H1 (cell line): ENCODE data around the gene TMEM255B. TPM values are rescaled to one million over a fixed set of nuclear protein-coding genes. Genes with fewer than 3 reads are reported as not detected.
A peak's percentile ranks its signal among the peaks of the same experiment; 100 is the strongest.

Experiments
- CTCF ChIA-PET: fragments of 300-600 bp; sonication (Branson Sonifier 250); formaldehyde crosslinking; loops from one replicate; lab custom pipeline; 2021; ENCODE audit not compliant: partially characterized antibody; lab: Charles Lee
- POLR2A ChIA-PET: fragments of 300-600 bp; sonication (Branson Sonifier 250); formaldehyde crosslinking; loops from one replicate; lab custom pipeline; 2021; ENCODE audit warnings: inconsistent platforms; ENCODE audit not compliant: partially characterized antibody; lab: Charles Lee
- DNase-seq, 2 experiments: peaks; one replicate each; pipeline versions ENCODE4 v3.0.0 to v3.0.0-alpha.2; 2010 to 2022; ENCODE audit warnings: low spot score in 2 of 2, low read depth in 1 of 2, mixed read lengths in 1 of 2
- FAIRE-seq: peaks from 2 replicates; lab custom pipeline; 2011; peaks lifted over from hg19 to GRCh38; lab: Jason Lieb, UNC
- H2AFZ ChIP-seq: 2 replicates; pipeline ENCODE4 v1.8.1; 2012; ENCODE audit warnings: low read length, inconsistent platforms
- H2AK5ac ChIP-seq: 2 replicates; pipeline ENCODE4 v1.6.1; 2013; ENCODE audit warnings: low read depth, low read length
- H2BK120ac ChIP-seq: replicated peaks from 2 replicates; pipeline ENCODE3; 2013; ENCODE audit warnings: low read depth, low read length, inconsistent platforms
- H2BK12ac ChIP-seq: 2 replicates; pipeline ENCODE4 v1.6.1; 2013; ENCODE audit warnings: low read depth, low read length
- H2BK15ac ChIP-seq: 2 replicates; pipeline ENCODE4 v1.6.1; 2013; ENCODE audit warnings: low read length
- H2BK20ac ChIP-seq: 2 replicates; pipeline ENCODE4 v1.6.1; 2013; ENCODE audit warnings: low read length
- H2BK5ac ChIP-seq: 2 replicates; pipeline ENCODE4 v1.6.1; 2013; ENCODE audit warnings: low read depth, low read length
- H3K14ac ChIP-seq: 2 replicates; pipeline ENCODE4 v1.6.1; 2013; ENCODE audit warnings: inconsistent platforms; ENCODE audit not compliant: insufficient read length
- H3K18ac ChIP-seq: 2 replicates; pipeline ENCODE4 v1.6.1; 2013; ENCODE audit warnings: low read length; ENCODE audit errors: extremely low read depth
- H3K23ac ChIP-seq: 2 replicates; pipeline ENCODE4 v1.6.1; 2013; ENCODE audit warnings: inconsistent platforms; ENCODE audit not compliant: insufficient read length
- H3K23me2 ChIP-seq: 2 replicates; pipeline ENCODE4 v1.6.1; 2013; ENCODE audit warnings: low read depth, low read length
- H3K27ac ChIP-seq: 2 replicates; pipeline ENCODE4 v1.6.1; 2011; ENCODE audit warnings: low read depth, low read length, inconsistent platforms
- H3K27me3 ChIP-seq, 4 experiments: replicated peaks in 1 of 4; 1 replicate in 1 of 4; 2 replicates in 3 of 4; pipeline versions ENCODE4 v1.6.1 to v1.8.1; 2011 to 2013; ENCODE audit warnings: low read length in 3 of 4, mild to moderate bottlenecking in 3 of 4, inconsistent platforms in 2 of 4, mixed read lengths in 2 of 4, moderate library complexity in 1 of 4; ENCODE audit not compliant: control insufficient read depth in 3 of 4, insufficient read depth in 3 of 4; ENCODE audit errors: extremely low read depth in 1 of 4
- H3K36me3 ChIP-seq, 4 experiments: 2 replicates each; pipeline versions ENCODE4 v1.6.1 to v1.8.1; 2011 to 2013; ENCODE audit warnings: mild to moderate bottlenecking in 4 of 4, low read length in 3 of 4, moderate library complexity in 2 of 4, control low read depth in 1 of 4, inconsistent platforms in 1 of 4; ENCODE audit not compliant: insufficient read depth in 4 of 4, control insufficient read depth in 2 of 4
- H3K4ac ChIP-seq: replicated peaks from 2 replicates; pipeline ENCODE3; 2013; ENCODE audit warnings: low read length, low read depth, mixed read lengths, inconsistent platforms; ENCODE audit not compliant: insufficient read length
- H3K4me1 ChIP-seq, 4 experiments: replicated peaks in 1 of 4; 1 replicate in 1 of 4; 2 replicates in 3 of 4; pipeline versions ENCODE4 v1.6.1 to v1.8.1; 2011 to 2013; ENCODE audit warnings: low read length in 3 of 4, inconsistent platforms in 2 of 4, mixed read lengths in 1 of 4; ENCODE audit not compliant: insufficient read depth in 4 of 4, control insufficient read depth in 3 of 4
- H3K4me2 ChIP-seq, 2 experiments: 2 replicates each; pipeline versions ENCODE4 v1.6.1 to v1.8.1; 2011 to 2013; ENCODE audit warnings: low read depth in 2 of 2, low read length in 2 of 2, control low read depth in 1 of 2, inconsistent platforms in 1 of 2, mild to moderate bottlenecking in 1 of 2; ENCODE audit not compliant: insufficient read depth in 1 of 2
- H3K4me3 ChIP-seq, 4 experiments: fragments of 200-600, 300-600 bp in 1 of 4; sonication (generic), shearing (Covaris generic), sonication (Bioruptor Twin) in 1 of 4; 2 replicates each; pipeline versions ENCODE4 v1.5.1 to v1.8.1; 2011 to 2016; ENCODE audit warnings: low read length in 4 of 4, low read depth in 3 of 4, control low read depth in 2 of 4, inconsistent platforms in 2 of 4, mild to moderate bottlenecking in 2 of 4, mixed read lengths in 1 of 4, moderate library complexity in 1 of 4; ENCODE audit not compliant: insufficient read depth in 2 of 4; ENCODE audit errors: extremely low read depth in 1 of 4
- H3K56ac ChIP-seq: replicated peaks from 2 replicates; pipeline ENCODE3; 2013; ENCODE audit warnings: low read depth, mild to moderate bottlenecking, mixed read lengths, low read length, inconsistent platforms; ENCODE audit not compliant: insufficient read length
- H3K79me1 ChIP-seq: 2 replicates; pipeline ENCODE4 v1.6.1; 2013; ENCODE audit warnings: low read depth, low read length, control low read depth
- H3K79me2 ChIP-seq, 2 experiments: 2 replicates each; pipeline versions ENCODE4 v1.6.1 to v1.8.1; 2012 to 2013; ENCODE audit warnings: low read length in 2 of 2, mild to moderate bottlenecking in 2 of 2, inconsistent platforms in 1 of 2; ENCODE audit not compliant: insufficient read depth in 2 of 2, control insufficient read depth in 1 of 2
- H3K9ac ChIP-seq, 4 experiments: replicated peaks in 1 of 4; 1 replicate in 1 of 4; 2 replicates in 3 of 4; pipeline versions ENCODE4 v1.6.1 to v1.8.1; 2011 to 2013; ENCODE audit warnings: low read depth in 3 of 4, low read length in 3 of 4, control low read depth in 2 of 4, mild to moderate bottlenecking in 2 of 4, moderate library complexity in 2 of 4, inconsistent platforms in 1 of 4; ENCODE audit errors: extremely low read depth in 1 of 4
- H3K9me3 ChIP-seq, 2 experiments: 2 replicates each; pipeline versions ENCODE4 v1.6.1 to v1.8.1; 2012 to 2013; ENCODE audit warnings: mild to moderate bottlenecking in 2 of 2, moderate library complexity in 2 of 2, control low read depth in 1 of 2, inconsistent platforms in 1 of 2, low read depth in 1 of 2, low read length in 1 of 2, mixed read lengths in 1 of 2; ENCODE audit not compliant: insufficient read depth in 2 of 2
- H4K20me1 ChIP-seq, 2 experiments: replicated peaks in 1 of 2; 2 replicates each; pipeline versions ENCODE3 to v1.8.1; 2011 to 2013; ENCODE audit warnings: inconsistent platforms in 2 of 2, low read length in 2 of 2, mild to moderate bottlenecking in 1 of 2; ENCODE audit not compliant: insufficient read depth in 2 of 2, control insufficient read depth in 1 of 2
- H4K5ac ChIP-seq: 2 replicates; pipeline ENCODE4 v1.6.1; 2013; ENCODE audit warnings: low read length, low read depth, mixed read lengths, inconsistent platforms; ENCODE audit not compliant: insufficient read length
- H4K8ac ChIP-seq: 2 replicates; pipeline ENCODE4 v1.8.0; 2013; ENCODE audit warnings: mild to moderate bottlenecking, moderate library complexity, low read length, inconsistent platforms; ENCODE audit not compliant: insufficient read depth; ENCODE audit errors: extremely low read depth
- H4K91ac ChIP-seq: replicated peaks from 2 replicates; pipeline ENCODE3; 2013; ENCODE audit warnings: low read length, mixed read lengths, inconsistent platforms; ENCODE audit not compliant: insufficient read length
- EGR1 ChIP-seq: IDR thresholded peaks from 2 replicates; pipeline ENCODE4 v1.6.1; 2011; ENCODE audit warnings: low read depth, low read length, borderline replicate concordance
- FOSL1 ChIP-seq: IDR thresholded peaks from 2 replicates; pipeline ENCODE4 v1.6.1; 2011; ENCODE audit warnings: mild to moderate bottlenecking, low read depth, low read length, moderate library complexity; ENCODE audit not compliant: insufficient read depth
- HDAC2 ChIP-seq, 2 experiments: fragments of 300-600 bp in 1 of 2; sonication (generic) in 1 of 2; IDR thresholded peaks; 2 replicates each; pipeline ENCODE4 v1.6.1; 2011 to 2012; ENCODE audit warnings: low read depth in 2 of 2, low read length in 2 of 2, mild to moderate bottlenecking in 2 of 2, moderate library complexity in 2 of 2, borderline replicate concordance in 1 of 2, inconsistent platforms in 1 of 2
- JUND ChIP-seq: IDR thresholded peaks from 2 replicates; pipeline ENCODE4 v1.6.1; 2011; ENCODE audit warnings: mild to moderate bottlenecking, improper control_type of control experiment, low read length
- MAX ChIP-seq: IDR thresholded peaks from 2 replicates; pipeline ENCODE4 v1.6.1; 2012; ENCODE audit warnings: inconsistent platforms
- POLR2A ChIP-seq, 2 experiments: IDR thresholded peaks; 1 replicate in 1 of 2; 2 replicates in 1 of 2; pipeline ENCODE4 v1.6.1; 2011; ENCODE audit warnings: low read depth in 2 of 2, low read length in 2 of 2, mild to moderate bottlenecking in 2 of 2; ENCODE audit errors: control extremely low read depth in 1 of 2
- RXRA ChIP-seq: IDR thresholded peaks from 2 replicates; pipeline ENCODE4 v1.6.1; 2011; ENCODE audit warnings: low read depth, mild to moderate bottlenecking, low read length, moderate library complexity; ENCODE audit not compliant: insufficient read depth
- TAF1 ChIP-seq: IDR thresholded peaks from 2 replicates; pipeline ENCODE4 v1.6.1; 2011; ENCODE audit warnings: mild to moderate bottlenecking, low read depth, low read length
- TCF12 ChIP-seq: IDR thresholded peaks from 2 replicates; pipeline ENCODE4 v1.6.1; 2011; ENCODE audit warnings: low read depth, mild to moderate bottlenecking, low read length
- TEAD4 ChIP-seq: IDR thresholded peaks from 2 replicates; pipeline ENCODE4 v1.6.1; 2012; ENCODE audit warnings: low read depth, low read length, inconsistent platforms, mixed read lengths
- YY1 ChIP-seq: IDR thresholded peaks from 2 replicates; pipeline ENCODE4 v1.6.1; 2011; ENCODE audit warnings: low read depth, mild to moderate bottlenecking, low read length
- WGBS, 2 experiments: shearing (Covaris generic) in 1 of 2; methylation state at CpG; one replicate each; pipeline versions ENCODE4 v1.1.6 to v1.1.7; 2013 to 2015; ENCODE audit warnings: low lambda C conversion rate in 2 of 2, mixed read lengths in 2 of 2, inconsistent platforms in 1 of 2, low coverage in 1 of 2, missing lambda C conversion rate in 1 of 2; ENCODE audit not compliant: insufficient replicate concordance in 2 of 2, insufficient coverage in 1 of 2, insufficient read length in 1 of 2; ENCODE audit errors: extremely low coverage in 1 of 2, missing lambda C conversion rate in 1 of 2; 5-methylcytosine and 5-hydroxymethylcytosine counted together
- polyA plus RNA-seq, 7 experiments: library from polyadenylated mRNA; depleted of rRNA in 3 of 7; stranded (reverse) in 5 of 7; unstranded in 2 of 7; fragments of >200 nt in 5 of 7; fragments of 200-250 nt in 2 of 7; gene quantifications; 1 replicate in 5 of 7; 2 replicates in 1 of 7; 4 replicates in 1 of 7; pipeline versions ENCODE4 v1.2.1 to v1.2.3, GENCODE V29; 2011 to 2013; ENCODE audit warnings: missing spikeins in 2 of 7, mixed read lengths in 2 of 7
- total RNA-seq: library from RNA; stranded (reverse); fragmentation: NEBNext Ultra II Directional; extraction: Animal tissue kit (Norgen Biotek cat#: 25700); gene quantifications from 2 replicates; pipeline ENCODE4 v1.2.1, GENCODE V29; 2021

Gene TMEM255B
- total and polyA plus RNA-seq, 2 of the 8 experiments (the other 6 are each of a cell fraction or from before 2014, with no cell fraction given), result 3.4 to 4.4 TPM

DNA sequence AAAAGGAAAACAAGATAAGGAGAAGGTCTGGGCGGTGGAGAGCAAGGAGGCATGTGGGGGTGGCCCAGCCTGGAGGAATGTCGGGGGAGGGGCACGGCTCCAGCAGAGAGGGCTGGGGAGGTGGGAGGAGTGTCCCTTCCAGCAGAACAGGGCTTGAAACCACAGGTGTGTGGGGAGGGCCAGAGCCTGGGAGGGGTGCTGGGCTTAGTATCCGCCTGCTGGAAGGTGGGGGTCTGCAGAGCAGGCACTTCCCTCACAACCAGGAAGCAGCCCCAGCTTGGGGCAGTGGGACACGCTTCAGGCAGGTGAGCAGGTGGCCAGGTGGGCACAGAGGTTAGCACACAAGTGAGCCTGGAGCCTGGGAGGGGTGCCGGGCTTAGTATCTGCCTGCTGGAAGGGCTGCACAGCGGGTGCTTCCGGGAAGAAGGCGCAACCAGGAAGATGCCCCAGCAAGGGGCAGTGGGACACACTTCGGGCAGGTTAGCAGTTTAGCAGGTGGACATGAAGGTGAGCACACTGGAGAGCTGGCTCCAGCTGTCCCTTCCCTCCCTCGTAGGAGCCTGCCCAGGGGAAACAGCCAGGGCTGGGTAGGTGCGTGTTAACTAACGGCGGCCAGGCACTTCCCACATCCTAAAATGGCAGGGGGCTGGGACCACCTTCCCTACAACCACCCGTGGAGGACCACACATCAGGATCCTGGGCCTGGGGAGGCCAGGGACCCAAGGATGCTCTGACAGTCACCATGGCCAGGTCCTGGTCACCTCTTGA, 101.8 kb downstream of the TMEM255B start:
- Histone ChIP-seq H2BK5ac (peak overlapping the region; percentile 97), H2BK15ac (no peak overlapping the region; the same call in 1 of the 2 replicates), H3K27me3 (peaks cover 0 to 27% (median 18%) of the 10 kb centered on the region in 4 experiments; a peak in 6 of 7 replicates), H3K23ac (no peak overlapping the region), H3K56ac (peak overlapping the region; percentile 13), H4K8ac (no peak overlapping the region; the same call in 1 of the 2 replicates), H3K27ac (peak overlapping the region; percentile 94; the same call in 1 of the 2 replicates), H3K4ac (peak overlapping the region; percentile 42), H3K79me2 (peaks cover 10 to 28% of the 10 kb centered on the region in 2 experiments), H2BK120ac (peak overlapping the region; percentile 80), H3K9ac (no peak overlapping the region; a peak in 1 of 7 replicates), H3K79me1 (peaks cover 6% of the 10 kb centered on the region), H2BK20ac (0 out of 2 replicates have a peak overlapping the region, but pooled peaks have one; percentile 80), H3K4me3 (peak overlapping the region in 1 of 4 experiments; percentile 25; a peak in 3 of 8 replicates), H3K18ac (peak overlapping the region; percentile 96), H3K4me2 (peak overlapping the region; percentile 51 to 62), H4K20me1 (peaks cover 0 to 9% of the 10 kb centered on the region in 2 experiments), H2AK5ac (no peak overlapping the region), H4K91ac (peak overlapping the region; percentile 70), H2BK12ac (peak overlapping the region; percentile 99), H3K9me3 (0 out of 4 replicates have a peak, but pooled peaks cover 0 to 2% of the 10 kb centered on the region in 2 experiments), H3K14ac (no peak overlapping the region), H3K36me3 (no peaks in the 10 kb centered on the region; a peak in 2 of 8 replicates), H3K4me1 (peaks cover 16 to 49% (median 30%) of the 10 kb centered on the region in 4 experiments), H4K5ac (peak overlapping the region; percentile 37), H2AFZ (no peak overlapping the region), H3K23me2 (peaks cover 3% of the 10 kb centered on the region)
- FAIRE-seq, result no peak
- peak; percentile 46 to 78 for DNase-seq
- ChIA-PET CTCF (interaction anchor here (1.3 to 1.4 kb wide), 2 partner anchors 43 to 55 kb away, joined by 3 to 4 read pairs; no protein-coding TSS in a partner anchor), POLR2A (interaction anchor here (1.2 kb wide), 1 partner anchor 9 kb away, joined by 3 read pairs; no protein-coding TSS in a partner anchor)
- WGBS, 2 experiments, result 44% methylated on average over 15 of the region's 15 CpGs; no CpG with 5 or more reads in 1 of the 2 experiments
- peak; percentile 30; the same call in 1 of the 2 replicates for TF ChIP-seq TCF12
- no peak for TF ChIP-seq FOSL1
- no peak for TF ChIP-seq JUND
- TF ChIP-seq TEAD4, result peak; percentile 93
- TF ChIP-seq MAX, result peak; percentile 44
- TF ChIP-seq POLR2A (IDR thresholded peaks at IDR 0.05; ENCODE audit: control extremely low read depth in 1 of 2, low read depth in 2 of 2, low read length in 2 of 2), result peak in 1 of 2 experiments; percentile 30; a peak in 1 of 3 replicates
- TF ChIP-seq YY1, result 0 out of 2 replicates have a peak, but pooled peaks have one; percentile 21
- TF ChIP-seq TAF1, result peak; percentile 62
- TF ChIP-seq RXRA, result 0 out of 2 replicates have a peak, but pooled peaks have one; percentile 5
- 0 out of 4 replicates have a peak, but pooled peaks of 1 of the 2 experiments have one; percentile 44 for TF ChIP-seq HDAC2 (IDR thresholded peaks at IDR 0.05; ENCODE audit: borderline replicate concordance in 1 of 2, low read depth in 2 of 2, low read length in 2 of 2)
- TF ChIP-seq EGR1, result peak; percentile 77; the same call in 1 of the 2 replicates
